ENCODE data around the gene TMEM25.

DNA sequence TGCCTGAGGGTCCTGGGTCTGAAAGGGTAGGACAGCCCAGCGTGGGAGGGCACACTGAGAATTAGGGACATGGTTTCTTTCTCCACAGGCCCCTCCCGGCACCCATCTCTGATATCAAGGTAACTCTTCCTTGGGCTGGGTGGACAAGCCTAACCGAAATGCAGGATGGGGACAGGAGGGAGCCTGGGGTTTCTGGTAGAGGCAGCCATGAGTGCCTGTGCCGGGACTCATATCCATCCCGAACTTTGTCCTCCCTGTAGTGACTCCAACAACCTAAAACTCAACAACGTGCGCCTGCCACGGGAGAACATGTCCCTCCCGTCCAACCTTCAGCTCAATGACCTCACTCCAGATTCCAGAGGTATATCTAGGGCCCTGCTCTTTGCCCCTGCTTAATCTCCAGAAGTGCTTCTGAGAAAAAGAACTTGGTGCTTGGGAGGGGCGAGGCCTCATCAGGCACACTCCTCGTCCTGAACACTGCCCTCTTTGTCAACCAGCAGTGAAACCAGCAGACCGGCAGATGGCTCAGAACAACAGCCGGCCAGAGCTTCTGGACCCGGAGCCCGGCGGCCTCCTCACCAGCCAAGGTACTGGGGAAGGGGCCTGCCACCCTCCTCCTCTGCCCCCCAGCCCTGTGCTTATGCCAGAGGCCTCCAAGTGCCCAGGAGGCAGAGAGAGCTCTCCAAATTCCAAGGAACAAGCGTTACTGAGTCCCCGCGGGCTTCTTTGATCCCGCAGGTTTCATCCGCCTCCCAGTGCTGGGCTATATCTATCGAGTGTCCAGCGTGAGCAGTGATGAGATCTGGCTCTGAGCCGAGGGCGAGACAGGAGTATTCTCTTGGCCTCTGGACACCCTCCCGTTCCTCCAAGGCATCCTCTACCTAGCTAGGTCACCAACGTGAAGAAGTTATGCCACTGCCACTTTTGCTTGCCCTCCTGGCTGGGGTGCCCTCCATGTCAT lies 3.1 kb downstream of the TMEM25 start:
- TF ChIP-seq POLR2A (IDR thresholded peaks at IDR 0.05) (no peak), EP300 (IDR thresholded peaks at IDR 0.05) (no peak)

Measured in ovary (tissue), 1 donor.